ENCODE data around the gene ELOB. TPM values are rescaled to one million over a fixed set of nuclear protein-coding genes. Genes with fewer than 3 reads are reported as not detected.
A peak's percentile ranks its signal among the peaks of the same experiment; 100 is the strongest.

Gene ELOB
- polyA plus RNA-seq, 1 donor, result 175 TPM

GRCh38 chr16:2795395-2796143 is 18.5 kb upstream of the ELOB start:
- Histone ChIP-seq H3K27ac (ENCODE audit: low read length) (peak overlapping the region; percentile 51), H3K27me3 (ENCODE audit: control insufficient read depth, insufficient read depth, low read length) (peaks cover 3% of the 10 kb centered on the region), H3K4me3 (ENCODE audit: low read length) (no peak overlapping the region), H3K9me3 (ENCODE audit: control insufficient read depth, low read depth, low read length) (peaks cover 6% of the 10 kb centered on the region), H3K36me3 (ENCODE audit: control insufficient read depth, insufficient read depth, low read length) (no peaks in the 10 kb centered on the region), H3K4me1 (ENCODE audit: control insufficient read depth, insufficient read depth, low read length) (peaks cover 20% of the 10 kb centered on the region)
- DNase-seq, result peak; percentile 36 to 38
- WGBS (ENCODE audit: insufficient coverage, low lambda C conversion rate), result 60% methylated on average over 1 of the region's 7 CpGs

- Histone ChIP-seq H3K27ac (ENCODE audit: low read length) (no peak overlapping the region), H3K4me3 (ENCODE audit: low read length) (no peak overlapping the region), H3K27me3 (ENCODE audit: control insufficient read depth, insufficient read depth, low read length) (peaks cover 10% of the 10 kb centered on the region), H3K36me3 (ENCODE audit: control insufficient read depth, insufficient read depth, low read length) (no peaks in the 10 kb centered on the region), H3K9me3 (ENCODE audit: control insufficient read depth, low read depth, low read length) (no peaks in the 10 kb centered on the region), H3K4me1 (ENCODE audit: control insufficient read depth, insufficient read depth, low read length) (peaks cover 11% of the 10 kb centered on the region)
- WGBS (ENCODE audit: insufficient coverage, low lambda C conversion rate), result 95% methylated on average over 4 of the region's 10 CpGs
- DNase-seq, result no peak
Observed at GRCh38 chr16:2792940-2793339, 15.9 kb upstream of the ELOB start.

GRCh38 chr16:2791174-2791573 is 14.1 kb upstream of the ELOB start:
- no peaks in the 10 kb centered on the region for H3K9me3 ChIP-seq (ENCODE audit: control insufficient read depth, low read depth, low read length)
- H3K4me3 ChIP-seq (ENCODE audit: low read length), result no peak overlapping the region
- WGBS (ENCODE audit: insufficient coverage, low lambda C conversion rate), result 90% methylated on average over 2 of the region's 8 CpGs
- no peak overlapping the region for H3K27ac ChIP-seq (ENCODE audit: low read length)
- peaks cover 11% of the 10 kb centered on the region for H3K4me1 ChIP-seq (ENCODE audit: control insufficient read depth, insufficient read depth, low read length)
- H3K36me3 ChIP-seq (ENCODE audit: control insufficient read depth, insufficient read depth, low read length), result no peaks in the 10 kb centered on the region
- H3K27me3 ChIP-seq (ENCODE audit: control insufficient read depth, insufficient read depth, low read length), result peaks cover 19% of the 10 kb centered on the region
- DNase-seq, result no peak

- peaks cover 25% of the 10 kb centered on the region for H3K27me3 ChIP-seq (ENCODE audit: control insufficient read depth, insufficient read depth, low read length)
- no peak overlapping the region for H3K27ac ChIP-seq (ENCODE audit: low read length)
- no peak overlapping the region for H3K4me3 ChIP-seq (ENCODE audit: low read length)
- H3K9me3 ChIP-seq (ENCODE audit: control insufficient read depth, low read depth, low read length), result peaks cover 4% of the 10 kb centered on the region
- no peaks in the 10 kb centered on the region for H3K36me3 ChIP-seq (ENCODE audit: control insufficient read depth, insufficient read depth, low read length)
- no CpG with 5 or more reads among the region's 5 CpGs for WGBS (ENCODE audit: insufficient coverage, low lambda C conversion rate)
- peaks cover 16% of the 10 kb centered on the region for H3K4me1 ChIP-seq (ENCODE audit: control insufficient read depth, insufficient read depth, low read length)
- no peak for DNase-seq
Observed at GRCh38 chr16:2790631-2791030, 13.6 kb upstream of the ELOB start.

- Histone ChIP-seq H3K4me1 (ENCODE audit: control insufficient read depth, insufficient read depth, low read length) (peaks cover 7% of the 10 kb centered on the region), H3K27me3 (ENCODE audit: control insufficient read depth, insufficient read depth, low read length) (peaks cover 46% of the 10 kb centered on the region)
Observed at GRCh38 chr16:2787961-2788360, 10.9 kb upstream of the ELOB start.

GRCh38 chr16:2787406-2787805 is 10.3 kb upstream of the ELOB start, which contains the start of gene PRSS33:
PRSS33 (minus strand) TSS chr16:2787560; CDS start chr16:2786547, 1,013 bp downstream.
- no peak within 1 kb of the TSS for H3K4me3 ChIP-seq (ENCODE audit: low read length)
- peaks cover 7% of the 10 kb centered on the region for H3K9me3 ChIP-seq (ENCODE audit: control insufficient read depth, low read depth, low read length)
- WGBS (ENCODE audit: insufficient coverage, low lambda C conversion rate), result 20% methylated on average over 3 of the region's 10 CpGs
- peaks cover 51% of the 10 kb centered on the region for H3K27me3 ChIP-seq (ENCODE audit: control insufficient read depth, insufficient read depth, low read length)
- peaks cover 7% of the 10 kb centered on the region for H3K4me1 ChIP-seq (ENCODE audit: control insufficient read depth, insufficient read depth, low read length)
- no peak for DNase-seq
- H3K27ac ChIP-seq (ENCODE audit: low read length), result no peak within 1 kb of the TSS
- H3K36me3 ChIP-seq (ENCODE audit: control insufficient read depth, insufficient read depth, low read length), result no peaks in the 10 kb centered on the region

More at GRCh38 chr16:2787961-2788360, 10.9 kb upstream of the ELOB start:
- Histone ChIP-seq H3K27ac (ENCODE audit: low read length) (no peak overlapping the region), H3K4me3 (ENCODE audit: low read length) (no peak overlapping the region), H3K9me3 (ENCODE audit: control insufficient read depth, low read depth, low read length) (peaks cover 7% of the 10 kb centered on the region), H3K36me3 (ENCODE audit: control insufficient read depth, insufficient read depth, low read length) (no peaks in the 10 kb centered on the region)
- 100% methylated on average over 1 of the region's 7 CpGs for WGBS (ENCODE audit: insufficient coverage, low lambda C conversion rate)
- no peak for DNase-seq

- no peak overlapping the region for H3K27ac ChIP-seq (ENCODE audit: low read length)
- H3K4me3 ChIP-seq (ENCODE audit: low read length), result no peak overlapping the region
- peaks cover 7% of the 10 kb centered on the region for H3K9me3 ChIP-seq (ENCODE audit: control insufficient read depth, low read depth, low read length)
- H3K4me1 ChIP-seq (ENCODE audit: control insufficient read depth, insufficient read depth, low read length), result peaks cover 7% of the 10 kb centered on the region
- no peak for DNase-seq
- no peaks in the 10 kb centered on the region for H3K36me3 ChIP-seq (ENCODE audit: control insufficient read depth, insufficient read depth, low read length)
- H3K27me3 ChIP-seq (ENCODE audit: control insufficient read depth, insufficient read depth, low read length), result peaks cover 55% of the 10 kb centered on the region
- WGBS (ENCODE audit: insufficient coverage, low lambda C conversion rate), result no CpG with 5 or more reads among the region's 3 CpGs
Observed at GRCh38 chr16:2786826-2787151, 9.7 kb upstream of the ELOB start.

GRCh38 chr16:2786061-2786825 is 9.2 kb upstream of the ELOB start:
- Histone ChIP-seq H3K9me3 (ENCODE audit: control insufficient read depth, low read depth, low read length) (peaks cover 7% of the 10 kb centered on the region), H3K27me3 (ENCODE audit: control insufficient read depth, insufficient read depth, low read length) (peaks cover 57% of the 10 kb centered on the region), H3K4me1 (ENCODE audit: control insufficient read depth, insufficient read depth, low read length) (peaks cover 7% of the 10 kb centered on the region), H3K4me3 (ENCODE audit: low read length) (no peak overlapping the region), H3K27ac (ENCODE audit: low read length) (no peak overlapping the region), H3K36me3 (ENCODE audit: control insufficient read depth, insufficient read depth, low read length) (no peaks in the 10 kb centered on the region)
- no peak for DNase-seq
- no CpG with 5 or more reads among the region's 15 CpGs for WGBS (ENCODE audit: insufficient coverage, low lambda C conversion rate)

- H3K9me3 ChIP-seq (ENCODE audit: control insufficient read depth, low read depth, low read length), result peaks cover 7% of the 10 kb centered on the region
- WGBS (ENCODE audit: insufficient coverage, low lambda C conversion rate), result no CpG with 5 or more reads among the region's 79 CpGs
- H3K27ac ChIP-seq (ENCODE audit: low read length), result no peak overlapping the region
- H3K4me1 ChIP-seq (ENCODE audit: control insufficient read depth, insufficient read depth, low read length), result peaks cover 7% of the 10 kb centered on the region
- H3K4me3 ChIP-seq (ENCODE audit: low read length), result no peak overlapping the region
- H3K27me3 ChIP-seq (ENCODE audit: control insufficient read depth, insufficient read depth, low read length), result peaks cover 53% of the 10 kb centered on the region
- DNase-seq, result peak in 1 of 2 donors; percentile 41
- H3K36me3 ChIP-seq (ENCODE audit: control insufficient read depth, insufficient read depth, low read length), result no peaks in the 10 kb centered on the region
Observed at GRCh38 chr16:2785101-2785991, 8.3 kb upstream of the ELOB start.

Data from large intestine (tissue), 3 donors.